Choroid plexus epithelial cell (primary cell): ENCODE data around the gene FUOM.

Experiments used
- DNase-seq: peaks from one replicate; pipeline ENCODE4 v3.0.0-alpha.2; 2010; ENCODE audit warnings: low read depth
- H3K4me3 ChIP-seq: 2 replicates; pipeline ENCODE4 v1.5.1; 2011; ENCODE audit warnings: low read depth, mild to moderate bottlenecking, control low read depth, low read length, moderate library complexity
- TF ChIP-seq, protein P1 (sequence below): conservative IDR thresholded peaks from 2 replicates; pipeline ENCODE4 v1.5.1; 2011; ENCODE audit warnings: low read depth, mild to moderate bottlenecking, control low read depth, inconsistent platforms, low read length, moderate library complexity

Gene FUOM

GRCh38 chr10:133401500-133401899 lies 43.7 kb upstream of the FUOM start:
- TF ChIP-seq, protein P1, sequence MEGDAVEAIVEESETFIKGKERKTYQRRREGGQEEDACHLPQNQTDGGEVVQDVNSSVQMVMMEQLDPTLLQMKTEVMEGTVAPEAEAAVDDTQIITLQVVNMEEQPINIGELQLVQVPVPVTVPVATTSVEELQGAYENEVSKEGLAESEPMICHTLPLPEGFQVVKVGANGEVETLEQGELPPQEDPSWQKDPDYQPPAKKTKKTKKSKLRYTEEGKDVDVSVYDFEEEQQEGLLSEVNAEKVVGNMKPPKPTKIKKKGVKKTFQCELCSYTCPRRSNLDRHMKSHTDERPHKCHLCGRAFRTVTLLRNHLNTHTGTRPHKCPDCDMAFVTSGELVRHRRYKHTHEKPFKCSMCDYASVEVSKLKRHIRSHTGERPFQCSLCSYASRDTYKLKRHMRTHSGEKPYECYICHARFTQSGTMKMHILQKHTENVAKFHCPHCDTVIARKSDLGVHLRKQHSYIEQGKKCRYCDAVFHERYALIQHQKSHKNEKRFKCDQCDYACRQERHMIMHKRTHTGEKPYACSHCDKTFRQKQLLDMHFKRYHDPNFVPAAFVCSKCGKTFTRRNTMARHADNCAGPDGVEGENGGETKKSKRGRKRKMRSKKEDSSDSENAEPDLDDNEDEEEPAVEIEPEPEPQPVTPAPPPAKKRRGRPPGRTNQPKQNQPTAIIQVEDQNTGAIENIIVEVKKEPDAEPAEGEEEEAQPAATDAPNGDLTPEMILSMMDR, result no peak
- H3K4me3 ChIP-seq, result no peak overlapping the region
- DNase-seq, result no peak

DNA sequence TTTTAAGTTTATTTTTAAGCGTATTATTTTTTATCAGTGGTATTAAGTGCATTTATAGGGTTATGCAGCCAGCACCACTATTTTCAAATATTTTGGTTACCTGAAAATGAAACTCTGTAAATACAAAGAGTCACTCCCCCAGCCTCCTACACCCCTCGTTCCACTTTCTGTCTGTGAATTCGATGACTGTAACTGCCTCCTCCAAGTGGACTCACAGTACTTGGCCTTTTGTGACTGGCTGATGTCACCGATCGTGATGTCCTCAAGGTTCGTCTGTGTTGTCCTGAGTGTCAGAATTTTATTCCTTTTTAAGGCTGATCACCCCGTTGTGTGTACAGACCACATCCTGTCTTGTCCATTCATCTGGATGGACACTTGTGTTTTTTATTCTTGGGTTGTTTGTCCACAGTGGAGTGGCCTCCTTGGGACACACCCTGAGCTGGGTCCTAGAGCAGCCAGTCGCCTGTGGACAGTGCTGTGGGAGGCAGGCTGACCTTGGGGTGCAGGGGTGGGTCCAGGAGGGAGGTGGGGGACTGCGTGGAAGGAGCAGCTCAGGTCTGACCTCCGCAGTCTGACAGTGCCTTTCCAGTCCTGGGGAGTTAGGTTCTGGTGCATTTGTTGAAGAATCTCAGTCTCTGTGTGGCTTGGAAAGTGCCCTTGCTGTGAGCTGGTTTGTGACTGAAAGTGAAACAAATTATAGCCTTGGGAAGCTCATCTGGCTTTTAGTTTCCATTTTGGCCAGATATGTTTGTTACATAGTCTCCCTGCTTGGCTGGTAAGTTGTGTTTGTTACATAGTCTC lies 43.0 kb upstream of the FUOM start:
- no peak overlapping the region for H3K4me3 ChIP-seq
- TF ChIP-seq, protein P1, result no peak
- DNase-seq, result peak; percentile 18

GRCh38 chr10:133399123-133399601 lies 41.3 kb upstream of the FUOM start:
- TF ChIP-seq, protein P1, result no peak
- no peak for DNase-seq

GRCh38 chr10:133397938-133398337 lies 40.1 kb upstream of the FUOM start:
- DNase-seq, result peak; percentile 42
- TF ChIP-seq, protein P1, result no peak
- no peak overlapping the region for H3K4me3 ChIP-seq

More at GRCh38 chr10:133399123-133399601, 41.3 kb upstream of the FUOM start:
- no peak overlapping the region for H3K4me3 ChIP-seq

DNA sequence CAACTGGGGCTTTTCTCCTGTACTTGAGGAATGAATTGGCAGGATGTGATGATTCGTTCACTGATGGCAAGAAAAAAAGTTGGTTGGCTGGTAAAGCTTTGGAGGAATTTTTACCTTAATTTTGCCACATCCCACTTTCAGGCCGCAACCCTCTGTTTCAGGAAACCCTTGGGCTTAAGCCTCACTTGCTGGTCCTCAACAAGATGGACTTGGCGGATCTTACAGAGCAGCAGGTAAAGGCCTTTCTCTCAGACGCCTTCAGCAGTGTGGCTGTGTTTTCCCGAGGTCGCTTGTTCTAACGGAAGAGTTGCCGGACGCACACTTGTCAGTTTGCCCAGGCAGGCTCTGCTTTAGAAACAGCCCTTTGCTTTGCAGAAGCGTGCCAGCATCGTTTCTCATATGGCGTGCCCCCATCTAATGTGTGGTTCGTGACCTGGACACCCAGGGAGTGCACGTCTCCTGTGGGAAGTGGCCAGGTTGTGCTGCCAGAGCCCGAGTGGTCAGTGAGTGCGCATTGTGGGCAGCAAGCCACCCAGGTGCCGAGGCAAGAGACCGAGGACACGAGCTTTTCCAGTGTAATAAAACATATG lies 38.3 kb upstream of the FUOM start:
- DNase-seq, result no peak
- TF ChIP-seq, protein P1, result no peak
- no peak overlapping the region for H3K4me3 ChIP-seq

DNA sequence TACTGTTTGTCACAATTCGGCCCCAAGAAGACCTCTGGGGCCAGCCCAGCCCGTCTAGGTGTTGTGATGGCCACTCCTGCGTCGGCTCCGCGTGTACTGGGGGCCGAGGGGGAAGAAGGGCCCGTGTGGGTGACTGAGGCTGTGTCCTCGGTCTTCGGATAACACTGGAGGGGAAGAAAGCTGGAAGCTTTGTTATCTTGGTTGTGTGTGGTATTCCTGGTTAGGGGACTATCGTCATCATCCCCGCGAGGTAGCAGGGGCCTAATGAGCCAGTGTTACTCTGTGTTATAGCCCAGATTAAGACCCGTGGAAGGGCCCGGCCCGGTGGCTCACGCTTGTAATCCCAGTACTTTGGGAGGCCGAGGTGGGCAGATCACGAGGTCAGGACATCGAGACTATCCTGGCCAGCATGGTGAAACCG lies 37.0 kb upstream of the FUOM start:
- H3K4me3 ChIP-seq, result peak overlapping the region; percentile 92
- TF ChIP-seq, protein P1, result no peak
- DNase-seq, result no peak
